ENCODE data around the gene ESPN.

ESPN gene

DNA sequence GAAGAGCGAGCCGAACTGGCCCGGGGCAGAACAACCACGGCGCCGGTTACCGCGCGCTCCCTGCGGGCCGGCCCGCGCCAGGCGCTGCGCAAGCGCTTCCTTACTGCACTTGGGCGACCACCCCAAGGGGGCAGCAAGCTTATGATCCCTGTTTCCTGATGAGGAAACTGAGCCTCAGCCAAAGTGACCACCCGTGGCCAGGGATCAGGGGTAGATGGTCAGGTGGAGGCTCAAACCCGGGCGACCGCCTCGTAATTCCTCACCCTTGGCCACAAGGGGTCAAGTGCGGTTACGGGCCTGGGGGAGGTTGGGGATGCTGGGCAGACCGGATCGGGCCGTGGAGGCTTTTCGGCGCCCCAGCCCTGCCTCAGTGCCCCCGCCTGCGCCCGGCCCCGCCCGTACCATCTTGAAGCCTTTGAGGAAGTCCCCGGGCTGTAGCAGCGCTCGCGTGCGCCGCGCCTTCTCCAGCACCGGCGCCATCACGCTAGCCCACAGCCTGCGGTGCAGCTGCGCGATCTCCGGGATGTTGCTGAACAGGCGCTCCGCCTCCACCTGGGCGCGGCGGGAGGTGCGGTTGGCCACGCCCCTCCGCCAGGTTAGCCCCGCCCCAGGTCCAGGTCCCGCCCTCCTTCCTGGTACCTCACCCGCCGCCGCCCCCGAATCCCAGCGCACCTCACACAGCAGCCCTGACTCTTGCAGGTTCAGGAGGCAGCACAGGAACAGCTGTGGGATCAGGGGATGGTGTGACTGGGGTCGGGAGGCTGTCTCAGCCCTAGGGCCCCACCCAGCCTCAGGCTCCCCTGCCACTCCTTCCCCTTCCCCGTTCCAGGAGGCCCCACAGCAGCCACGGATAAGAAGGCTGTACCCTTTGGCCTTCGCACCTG is 46.8 kb downstream of the ESPN start:
- Histone ChIP-seq H3K36me3 (ENCODE audit: insufficient read depth, low read length) (peaks cover 30% of the 10 kb centered on the region), H3K27me3 (ENCODE audit: insufficient read depth, low read length) (peaks cover 2% of the 10 kb centered on the region; the same call in 1 of the 2 replicates), H3K9ac (ENCODE audit: low read depth, low read length) (no peak overlapping the region), H3K9me3 (ENCODE audit: insufficient read depth, low read depth, low read length) (no peaks in the 10 kb centered on the region), H3K4me3 (ENCODE audit: low read length) (no peak overlapping the region), H3K4me1 (ENCODE audit: insufficient read depth, low read length) (peaks cover 3% of the 10 kb centered on the region; the same call in 1 of the 2 replicates), H3K27ac (ENCODE audit: low read depth, low read length) (no peak overlapping the region)
- WGBS, result 95% methylated on average over 67 of the region's 67 CpGs

DNA sequence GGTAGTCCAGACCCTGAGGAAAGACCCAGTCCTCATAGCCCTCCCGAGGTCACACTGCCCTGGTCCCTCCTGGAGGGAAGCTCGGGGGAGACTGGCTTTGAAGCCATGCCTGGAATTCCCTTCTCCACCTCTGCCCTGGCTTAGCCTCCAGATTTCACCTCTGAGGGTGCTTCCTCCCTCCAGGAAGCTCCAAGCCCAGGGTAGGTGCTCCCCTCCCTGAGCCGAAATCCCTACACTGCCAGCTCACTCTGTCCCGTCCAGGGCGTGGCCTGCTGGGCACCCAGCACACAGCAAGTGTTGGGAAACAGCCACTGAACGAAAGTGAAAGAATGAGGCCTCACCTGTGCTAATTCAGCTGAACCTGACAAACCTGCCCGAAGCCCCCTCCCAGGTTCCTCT is 47.4 kb downstream of the ESPN start:
- Histone ChIP-seq H3K36me3 (ENCODE audit: insufficient read depth, low read length) (peaks cover 30% of the 10 kb centered on the region), H3K27me3 (ENCODE audit: insufficient read depth, low read length) (no peaks in the 10 kb centered on the region), H3K4me1 (ENCODE audit: insufficient read depth, low read length) (peaks cover 6% of the 10 kb centered on the region; the same call in 1 of the 2 replicates), H3K9ac (ENCODE audit: low read depth, low read length) (no peak overlapping the region), H3K27ac (ENCODE audit: low read depth, low read length) (no peak overlapping the region), H3K4me3 (ENCODE audit: low read length) (no peak overlapping the region), H3K9me3 (ENCODE audit: insufficient read depth, low read depth, low read length) (no peaks in the 10 kb centered on the region)
- 93% methylated on average over 7 of the region's 7 CpGs for WGBS

GRCh38 chr1:6472391-6472790 is 47.8 kb downstream of the ESPN start:
- H3K4me3 ChIP-seq (ENCODE audit: low read length), result no peak overlapping the region
- no peak overlapping the region for H3K9ac ChIP-seq (ENCODE audit: low read depth, low read length)
- H3K4me1 ChIP-seq (ENCODE audit: insufficient read depth, low read length), result peaks cover 10% of the 10 kb centered on the region; the same call in 1 of the 2 replicates
- no peaks in the 10 kb centered on the region for H3K27me3 ChIP-seq (ENCODE audit: insufficient read depth, low read length)
- WGBS, result 90% methylated on average over 10 of the region's 10 CpGs
- no peak overlapping the region for H3K27ac ChIP-seq (ENCODE audit: low read depth, low read length)
- peaks cover 30% of the 10 kb centered on the region for H3K36me3 ChIP-seq (ENCODE audit: insufficient read depth, low read length)
- H3K9me3 ChIP-seq (ENCODE audit: insufficient read depth, low read depth, low read length), result no peaks in the 10 kb centered on the region

DNA sequence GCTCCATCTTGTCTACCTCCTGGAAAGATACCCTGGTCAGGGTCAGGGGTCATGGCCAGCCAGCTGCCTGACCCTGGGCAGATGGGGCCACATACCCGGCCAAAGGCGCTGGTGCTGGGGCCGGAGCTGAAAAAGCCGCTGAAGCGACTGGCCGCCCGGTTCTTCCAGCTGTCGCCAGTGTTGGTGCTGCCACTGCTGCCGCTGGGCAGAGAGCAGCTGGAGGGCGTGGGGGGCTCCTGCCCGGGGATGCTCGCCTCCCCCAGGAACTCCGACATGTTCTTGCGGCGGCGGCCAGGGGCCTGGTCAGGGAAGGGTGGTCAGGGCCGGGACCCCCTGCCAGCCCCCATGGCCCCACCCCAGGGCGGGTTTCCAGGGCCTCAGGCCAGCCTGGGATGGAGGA is 48.6 kb downstream of the ESPN start:
- WGBS, result 91% methylated on average over 18 of the region's 18 CpGs
- no peak overlapping the region for H3K9ac ChIP-seq (ENCODE audit: low read depth, low read length)
- no peak overlapping the region for H3K4me3 ChIP-seq (ENCODE audit: low read length)
- H3K27ac ChIP-seq (ENCODE audit: low read depth, low read length), result no peak overlapping the region
- H3K4me1 ChIP-seq (ENCODE audit: insufficient read depth, low read length), result peaks cover 10% of the 10 kb centered on the region; the same call in 1 of the 2 replicates
- no peaks in the 10 kb centered on the region for H3K27me3 ChIP-seq (ENCODE audit: insufficient read depth, low read length)
- H3K9me3 ChIP-seq (ENCODE audit: insufficient read depth, low read depth, low read length), result no peaks in the 10 kb centered on the region
- peaks cover 30% of the 10 kb centered on the region for H3K36me3 ChIP-seq (ENCODE audit: insufficient read depth, low read length)

DNA sequence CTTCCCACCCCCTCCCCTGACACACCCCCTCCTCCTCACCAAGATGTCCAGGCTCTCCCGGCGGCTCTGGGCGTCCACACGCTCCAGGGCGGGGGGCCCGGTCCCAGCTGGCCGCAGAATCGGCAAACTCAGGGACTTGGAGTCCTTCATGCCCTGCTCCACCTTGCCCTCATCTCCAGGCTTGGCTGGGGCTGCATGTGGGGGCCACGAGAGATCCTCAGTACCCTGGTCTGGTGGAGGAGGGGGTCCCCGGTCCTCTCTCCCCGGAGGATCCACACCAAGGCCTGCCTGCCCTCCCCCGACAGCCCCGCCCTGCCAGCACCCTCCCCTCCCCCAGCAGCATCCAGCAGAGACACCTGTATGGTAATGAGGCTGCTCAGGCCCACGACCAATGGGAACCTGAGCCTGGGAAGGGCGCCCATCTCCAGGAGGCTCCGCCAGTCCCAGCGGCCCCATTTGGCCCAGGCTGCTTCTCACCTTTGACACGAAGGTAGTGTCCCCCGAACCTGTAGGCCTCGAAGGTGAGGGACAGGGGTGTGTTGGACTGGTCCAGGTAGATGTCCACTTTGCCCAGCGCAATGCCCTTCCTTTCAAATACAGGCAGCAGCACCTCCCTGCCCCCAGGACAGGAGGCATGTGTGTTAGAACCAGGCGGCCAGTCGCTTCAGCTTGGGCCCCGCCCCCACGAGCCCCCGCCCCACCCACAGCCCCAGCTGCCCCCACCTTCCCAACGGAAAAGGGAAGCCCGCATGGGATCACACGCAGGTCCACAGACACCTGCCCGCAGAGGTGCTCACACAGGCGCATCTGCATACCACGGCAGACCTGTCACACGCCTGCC is 49.6 kb downstream of the ESPN start:
- 87% methylated on average over 27 of the region's 33 CpGs for WGBS
- H3K36me3 ChIP-seq (ENCODE audit: insufficient read depth, low read length), result peaks cover 21% of the 10 kb centered on the region

DNA sequence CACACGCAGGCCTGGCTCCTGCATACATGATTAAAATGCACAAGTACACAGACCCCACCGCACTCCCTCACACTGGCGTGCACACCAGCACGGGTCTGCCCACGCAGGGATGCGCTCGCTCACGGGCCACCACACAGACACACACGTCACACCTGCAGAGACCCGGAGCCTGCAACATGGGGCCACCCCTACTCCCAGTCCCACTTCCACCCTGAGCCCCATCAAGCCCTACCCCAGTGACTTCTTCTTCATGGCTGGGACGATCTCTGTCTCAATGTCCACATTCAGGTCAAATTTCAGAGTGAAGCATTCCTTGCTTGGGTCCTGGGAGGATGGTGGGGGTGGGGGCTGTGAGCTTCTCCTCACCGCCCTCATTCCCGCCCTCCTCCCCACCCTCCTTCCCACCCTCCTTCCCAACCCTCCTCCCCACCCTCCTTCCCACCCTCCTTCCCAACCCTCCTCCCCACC is 50.3 kb downstream of the ESPN start:
- 87% methylated on average over 11 of the region's 13 CpGs for WGBS
- Histone ChIP-seq H3K27ac (ENCODE audit: low read depth, low read length) (no peak overlapping the region), H3K4me1 (ENCODE audit: insufficient read depth, low read length) (peaks cover 10% of the 10 kb centered on the region; the same call in 1 of the 2 replicates)

More for the DNA sequence above, 49.6 kb downstream of the ESPN start:
- Histone ChIP-seq H3K4me1 (ENCODE audit: insufficient read depth, low read length) (peaks cover 10% of the 10 kb centered on the region; the same call in 1 of the 2 replicates), H3K9ac (ENCODE audit: low read depth, low read length) (no peak overlapping the region), H3K27ac (ENCODE audit: low read depth, low read length) (no peak overlapping the region), H3K27me3 (ENCODE audit: insufficient read depth, low read length) (no peaks in the 10 kb centered on the region), H3K9me3 (ENCODE audit: insufficient read depth, low read depth, low read length) (no peaks in the 10 kb centered on the region), H3K4me3 (ENCODE audit: low read length) (no peak overlapping the region)

DNA sequence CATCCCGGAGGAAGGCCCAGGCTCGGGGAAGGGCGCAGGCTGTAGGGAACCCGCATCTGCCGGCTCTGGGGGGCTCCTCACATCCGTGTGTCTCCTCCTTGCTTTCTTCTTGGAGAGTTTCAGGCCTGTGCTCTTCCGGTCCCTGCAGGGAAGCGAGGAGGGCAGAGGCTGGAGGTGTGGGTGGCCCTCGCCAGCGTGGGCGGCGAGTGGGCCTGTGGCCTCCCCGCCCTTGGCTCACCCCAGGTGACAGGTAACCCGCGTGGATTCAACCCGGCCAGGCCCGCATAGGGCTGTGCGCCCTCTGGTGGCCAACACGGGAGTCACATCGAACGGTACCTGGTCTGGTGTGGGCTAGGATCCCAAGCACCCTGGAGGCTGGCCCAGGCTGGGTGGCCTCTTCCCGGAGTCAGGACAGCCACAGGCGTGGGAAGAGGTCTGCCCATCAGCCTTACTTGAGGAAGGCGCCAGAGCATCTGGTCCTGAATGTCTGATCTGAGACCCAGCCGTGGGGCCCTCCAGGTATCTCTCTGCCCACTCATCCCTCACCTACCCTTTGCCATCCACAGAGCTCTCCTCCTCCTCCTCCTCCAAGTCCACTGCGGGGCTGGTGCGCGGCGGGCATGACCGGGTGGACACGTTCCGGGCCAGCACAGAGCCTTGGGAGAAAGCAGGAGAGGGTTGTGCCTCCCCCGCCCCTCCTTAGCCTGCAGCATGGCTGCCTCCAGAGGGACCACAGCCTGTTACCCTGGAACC is 51.0 kb downstream of the ESPN start:
- Histone ChIP-seq H3K9ac (ENCODE audit: low read depth, low read length) (no peak overlapping the region), H3K9me3 (ENCODE audit: insufficient read depth, low read depth, low read length) (no peaks in the 10 kb centered on the region), H3K27ac (ENCODE audit: low read depth, low read length) (no peak overlapping the region), H3K4me1 (ENCODE audit: insufficient read depth, low read length) (peaks cover 10% of the 10 kb centered on the region; the same call in 1 of the 2 replicates), H3K4me3 (ENCODE audit: low read length) (no peak overlapping the region), H3K27me3 (ENCODE audit: insufficient read depth, low read length) (no peaks in the 10 kb centered on the region), H3K36me3 (ENCODE audit: insufficient read depth, low read length) (peaks cover 10% of the 10 kb centered on the region)
- 53% methylated on average over 33 of the region's 33 CpGs for WGBS

More for the DNA sequence above, 50.3 kb downstream of the ESPN start:
- Histone ChIP-seq H3K27me3 (ENCODE audit: insufficient read depth, low read length) (no peaks in the 10 kb centered on the region), H3K9me3 (ENCODE audit: insufficient read depth, low read depth, low read length) (no peaks in the 10 kb centered on the region), H3K36me3 (ENCODE audit: insufficient read depth, low read length) (peaks cover 14% of the 10 kb centered on the region), H3K4me3 (ENCODE audit: low read length) (no peak overlapping the region), H3K9ac (ENCODE audit: low read depth, low read length) (no peak overlapping the region)

DNA sequence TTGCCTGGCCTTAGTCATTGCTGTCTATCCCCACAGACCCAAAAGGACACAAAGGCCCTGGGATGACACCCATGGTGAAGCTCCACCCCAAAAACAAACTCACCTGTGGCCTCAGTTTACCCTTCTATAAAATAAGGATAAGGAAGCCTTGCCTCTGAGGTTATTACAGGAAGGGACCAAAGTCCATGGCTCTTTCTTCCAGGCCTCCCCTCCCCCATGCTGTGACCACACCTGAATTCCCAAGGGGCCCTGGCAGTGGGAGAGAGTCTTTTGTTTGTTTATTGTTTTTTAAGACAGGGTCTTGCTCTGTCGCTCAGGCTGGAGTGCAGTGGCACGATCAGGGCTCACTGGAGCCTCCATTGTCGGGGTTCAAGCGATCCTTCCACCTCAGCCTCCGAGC is 51.9 kb downstream of the ESPN start:
- Histone ChIP-seq H3K4me1 (ENCODE audit: insufficient read depth, low read length) (peaks cover 10% of the 10 kb centered on the region; the same call in 1 of the 2 replicates), H3K27ac (ENCODE audit: low read depth, low read length) (no peak overlapping the region), H3K27me3 (ENCODE audit: insufficient read depth, low read length) (no peaks in the 10 kb centered on the region), H3K9ac (ENCODE audit: low read depth, low read length) (no peak overlapping the region), H3K4me3 (ENCODE audit: low read length) (no peak overlapping the region), H3K36me3 (ENCODE audit: insufficient read depth, low read length) (peaks cover 10% of the 10 kb centered on the region), H3K9me3 (ENCODE audit: insufficient read depth, low read depth, low read length) (no peaks in the 10 kb centered on the region)
- 94% methylated on average over 5 of the region's 5 CpGs for WGBS

DNA sequence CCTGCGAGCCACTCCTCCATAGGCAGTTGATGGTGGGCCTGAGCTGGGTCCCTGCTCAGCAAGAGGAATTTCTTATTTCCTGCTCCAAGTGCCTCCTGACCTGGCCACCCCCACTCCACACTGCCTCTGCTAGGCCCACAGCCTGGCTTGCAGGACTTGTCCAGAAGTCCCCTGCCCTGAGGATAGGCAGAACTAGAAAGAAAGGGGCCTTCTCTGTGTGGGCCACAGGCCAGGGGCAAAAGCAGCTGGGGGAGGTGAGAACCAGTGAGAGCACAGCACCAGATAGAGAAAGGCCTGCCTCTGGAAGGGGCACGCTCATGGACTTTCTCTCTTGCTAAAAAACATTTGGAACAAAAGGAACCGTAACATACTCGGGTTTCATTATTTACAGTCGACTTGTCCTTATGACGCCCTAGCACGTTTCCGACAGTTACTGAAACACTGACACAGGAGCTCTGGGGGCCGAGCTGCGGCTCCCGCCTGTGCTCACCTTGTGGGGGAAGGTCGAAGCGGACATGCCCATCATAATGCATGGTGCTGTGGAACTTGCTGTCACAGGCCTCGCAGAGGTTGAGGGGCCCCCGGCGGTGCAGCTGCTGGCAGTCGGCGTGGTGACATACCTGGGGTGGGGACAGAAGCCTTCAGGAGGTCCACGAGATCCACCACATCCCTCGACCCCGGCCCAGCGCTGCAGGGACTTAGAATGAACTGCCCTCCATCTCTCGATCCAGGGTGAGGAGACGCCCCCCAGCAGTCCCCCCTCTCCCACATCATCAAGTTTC is 52.7 kb downstream of the ESPN start:
- H3K9me3 ChIP-seq (ENCODE audit: insufficient read depth, low read depth, low read length), result no peaks in the 10 kb centered on the region
- H3K4me1 ChIP-seq (ENCODE audit: insufficient read depth, low read length), result peaks cover 10% of the 10 kb centered on the region; the same call in 1 of the 2 replicates
- H3K36me3 ChIP-seq (ENCODE audit: insufficient read depth, low read length), result peaks cover 7% of the 10 kb centered on the region
- H3K9ac ChIP-seq (ENCODE audit: low read depth, low read length), result no peak overlapping the region
- H3K27ac ChIP-seq (ENCODE audit: low read depth, low read length), result no peak overlapping the region
- no peak overlapping the region for H3K4me3 ChIP-seq (ENCODE audit: low read length)
- H3K27me3 ChIP-seq (ENCODE audit: insufficient read depth, low read length), result no peaks in the 10 kb centered on the region
- WGBS, result 90% methylated on average over 24 of the region's 24 CpGs

- Histone ChIP-seq H3K27me3 (ENCODE audit: insufficient read depth, low read length) (peaks cover 5% of the 10 kb centered on the region; the same call in 1 of the 2 replicates), H3K36me3 (ENCODE audit: insufficient read depth, low read length) (no peaks in the 10 kb centered on the region), H3K4me3 (ENCODE audit: low read length) (no peak overlapping the region), H3K9ac (ENCODE audit: low read depth, low read length) (no peak overlapping the region), H3K4me1 (ENCODE audit: insufficient read depth, low read length) (peaks cover 8% of the 10 kb centered on the region), H3K27ac (ENCODE audit: low read depth, low read length) (no peak overlapping the region), H3K9me3 (ENCODE audit: insufficient read depth, low read depth, low read length) (no peaks in the 10 kb centered on the region)
- 90% methylated on average over 5 of the region's 5 CpGs for WGBS
These were observed 57.2 kb downstream of the ESPN start for GRCh38 chr1:6481820-6482219.

Data from HUES64 (cell line).